GM10266 (cell line): ENCODE results near the gene KIAA0232.

Experiments used
- DNase-seq: peaks from one replicate; pipeline ENCODE4 v3.0.0; 2012; ENCODE audit errors: extremely low spot score
- CTCF ChIP-seq: IDR thresholded peaks from 2 replicates; pipeline ENCODE4 v1.5.1; 2012; ENCODE audit warnings: mild to moderate bottlenecking, low read depth; ENCODE audit not compliant: control insufficient read depth, insufficient read depth; ENCODE audit errors: missing control alignments

Gene KIAA0232

GRCh38 chr4:6813725-6814124 lies 31.2 kb downstream of the KIAA0232 start:
- DNase-seq, result no peak
- no peak for TF ChIP-seq CTCF

- no peak for DNase-seq
- TF ChIP-seq CTCF, result no peak
Measured at GRCh38 chr4:6815029-6815836, 32.7 kb downstream of the KIAA0232 start.

GRCh38 chr4:6819295-6819694 lies 36.8 kb downstream of the KIAA0232 start:
- TF ChIP-seq CTCF, result no peak
- DNase-seq, result no peak

GRCh38 chr4:6820695-6821094 lies 38.2 kb downstream of the KIAA0232 start:
- no peak for DNase-seq
- no peak for TF ChIP-seq CTCF

GRCh38 chr4:6824071-6824470 lies 41.5 kb downstream of the KIAA0232 start:
- no peak for DNase-seq
- TF ChIP-seq CTCF, result no peak

- DNase-seq, result no peak
- TF ChIP-seq CTCF, result no peak
Measured at GRCh38 chr4:6824772-6825402, 42.4 kb downstream of the KIAA0232 start.

GRCh38 chr4:6825403-6825802 lies 42.9 kb downstream of the KIAA0232 start:
- DNase-seq, result no peak
- TF ChIP-seq CTCF, result no peak
